A549 treated with dexamethasone at 1 μM for 4 hours (cell line): ENCODE measurements around the gene KPNB1. TPM values are rescaled to one million over a fixed set of nuclear protein-coding genes. Genes with fewer than 3 reads are reported as not detected.

Experiments
- total RNA-seq: library from RNA; stranded (reverse); fragments of 200-300 nt; extraction: Qiagen RNA extraction; gene quantifications from 5 replicates; pipeline ENCODE4 v1.2.3, GENCODE V29; 2022

KPNB1 gene
- total RNA-seq: 302 to 358 TPM (median 332 TPM) in 5 replicates

GRCh38 chr17:47649153-47649971 lies at the start of gene KPNB1:
TSS of gene KPNB1 (plus strand) at chr17:47649919. CDS start at chr17:47650245, 326 bp downstream.

GRCh38 chr17:47693731-47694580 lies 44.2 kb downstream of the KPNB1 start, which contains the start of gene TBKBP1:
TSS of gene TBKBP1 (plus strand) at chr17:47694161. CDS start at chr17:47696113, 1,952 bp downstream.

DNA sequence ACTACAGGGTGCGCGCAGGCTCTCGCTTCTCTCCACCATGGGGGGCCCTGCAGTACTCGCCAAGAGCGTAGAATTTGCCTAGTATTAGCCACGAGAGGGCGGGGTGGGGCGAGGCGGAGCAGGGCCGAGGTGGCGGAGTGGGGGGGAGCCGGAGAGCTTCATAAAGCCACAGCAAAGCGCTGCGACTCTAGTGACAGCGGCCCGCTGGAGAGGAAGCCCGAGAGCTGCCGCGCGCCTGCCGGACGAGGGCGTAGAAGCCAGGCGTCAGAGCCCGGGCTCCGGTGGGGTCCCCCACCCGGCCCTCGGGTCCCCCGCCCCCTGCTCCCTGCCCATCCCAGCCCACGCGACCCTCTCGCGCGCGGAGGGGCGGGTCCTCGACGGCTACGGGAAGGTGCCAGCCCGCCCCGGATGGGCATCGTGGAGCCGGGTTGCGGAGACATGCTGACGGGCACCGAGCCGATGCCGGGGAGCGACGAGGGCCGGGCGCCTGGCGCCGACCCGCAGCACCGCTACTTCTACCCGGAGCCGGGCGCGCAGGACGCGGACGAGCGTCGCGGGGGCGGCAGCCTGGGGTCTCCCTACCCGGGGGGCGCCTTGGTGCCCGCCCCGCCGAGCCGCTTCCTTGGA lies 83.4 kb downstream of the KPNB1 start, which contains the start of gene TBX21:
Gene TBX21 (plus strand): TSS at position 190 of the 627 bp plus-strand sequence. CDS start 219 bp downstream, at position 409.

Other genes starting within 250 kb of the KPNB1 start
- 52.0 to 65.9 TPM (median 60.2 TPM) in 5 replicates for gene NPEPPS, start 118.8 kb upstream of the KPNB1 start, total RNA-seq
- 3.6 to 5.6 TPM (median 4.5 TPM) in 5 replicates for gene TBKBP1, start 44.2 kb downstream of the KPNB1 start, total RNA-seq
- gene TBX21, start 83.3 kb downstream of the KPNB1 start, total RNA-seq: 0.06 to 0.34 TPM (median 0.20 TPM) in 5 replicates
- gene OSBPL7, start 171.9 kb downstream of the KPNB1 start, total RNA-seq: 9.1 to 20.9 TPM (median 15.5 TPM) in 5 replicates
- 97.7 to 109 TPM (median 99.6 TPM) in 5 replicates for gene MRPL10, start 181.6 kb downstream of the KPNB1 start, total RNA-seq
- gene LRRC46, start 181.8 kb downstream of the KPNB1 start, total RNA-seq: 3.3 to 4.8 TPM (median 3.9 TPM) in 5 replicates
- 27.6 to 38.9 TPM (median 35.6 TPM) in 5 replicates for gene SCRN2, start 191.4 kb downstream of the KPNB1 start, total RNA-seq
- gene SP6, start 201.2 kb downstream of the KPNB1 start, total RNA-seq: 5.6 to 7.0 TPM (median 6.2 TPM) in 5 replicates
- 14.8 to 23.7 TPM (median 21.9 TPM) in 5 replicates for gene SP2, start 246.3 kb downstream of the KPNB1 start, total RNA-seq